ENCODE measurements around the gene NOL4.

- no peak for TF ChIP-seq EZH2phosphoT487 (conservative IDR thresholded peaks at IDR 0.05; ENCODE audit: low read length)
- no peak for TF ChIP-seq CTCF (IDR thresholded peaks at IDR 0.05; ENCODE audit: insufficient read depth, low read length, poor library complexity, severe bottlenecking)
Observed at GRCh38 chr18:34189656-34190435, 34.9 kb downstream of the NOL4 start.
